Activated CD4-positive, alpha-beta T cell treated with anti-CD3 and anti-CD28 coated beads for 36 hours (primary cell): ENCODE data around the gene C14orf180. TPM values are rescaled to one million over a fixed set of nuclear protein-coding genes. Genes with fewer than 3 reads are reported as not detected.

ENCODE experiments used
- ATAC-seq: fragments of 200-7000 bp; cut with Tn5 transposase; one replicate; pipeline ENCODE4 v1.10.0; 2021; ENCODE audit warnings: mild to moderate bottlenecking, moderate library complexity
- CTCF ChIA-PET: fragments of 350-600 bp; sonication (Branson Sonifier 250); formaldehyde crosslinking; loops from one replicate; lab custom pipeline; 2021; ENCODE audit warnings: antibody characterized with exemption; lab: Charles Lee
- POLR2A ChIA-PET: fragments of 350-600 bp; sonication (Branson Sonifier 250); formaldehyde crosslinking; loops from one replicate; lab custom pipeline; 2021; ENCODE audit warnings: antibody characterized with exemption, inconsistent platforms; lab: Charles Lee
- DNase-seq: peaks from one replicate; pipeline ENCODE4 v3.0.0-alpha.2; 2020
- H3K27ac Mint-ChIP-seq: one replicate; pipeline ENCODE4 v1.8.0; 2021; ENCODE audit warnings: mixed read lengths
- H3K27me3 Mint-ChIP-seq: one replicate; pipeline ENCODE4 v1.8.0; 2021; ENCODE audit warnings: mixed read lengths
- H3K36me3 Mint-ChIP-seq: one replicate; pipeline ENCODE4 v1.8.0; 2021; ENCODE audit warnings: low read depth, mixed read lengths
- H3K4me1 Mint-ChIP-seq: one replicate; pipeline ENCODE4 v1.8.0; 2021; ENCODE audit warnings: mixed read lengths
- H3K4me3 Mint-ChIP-seq: one replicate; pipeline ENCODE4 v1.8.0; 2021; ENCODE audit warnings: mild to moderate bottlenecking, moderate library complexity, mixed read lengths
- H3K9me3 Mint-ChIP-seq: one replicate; pipeline ENCODE4 v1.8.0; 2021; ENCODE audit warnings: low read depth, mixed read lengths
- intact Hi-C, 2 experiments: fragments of 100-400 bp; cut with DNase I in 1 of 2; cut with micrococcal nuclease in 1 of 2; formaldehyde crosslinking; loops; one replicate each; pipeline versions ENCODE4 v1.14.2 to v1.15.1; 2022 to 2024; cut with DNase I, micrococcal nuclease
- total RNA-seq, 2 experiments: library from RNA; stranded (reverse); gene quantifications; one replicate each; pipeline ENCODE4 v1.2.3, GENCODE V29; 2021

The C14orf180 gene
- total RNA-seq, 2 experiments from 2014 or later: not detected

- Mint-ChIP-seq H3K27me3 (peaks cover 8% of the 10 kb centered on the region), H3K36me3 (no peaks in the 10 kb centered on the region), H3K4me3 (no peak overlapping the region), H3K9me3 (no peaks in the 10 kb centered on the region), H3K27ac (no peak overlapping the region), H3K4me1 (peaks cover 5% of the 10 kb centered on the region)
- ATAC-seq: no peak
- ChIA-PET POLR2A (no interaction called here), CTCF (interaction anchor here (0.6 kb wide), 1 partner anchor 52 kb away, joined by 3 read pairs; no protein-coding TSS in a partner anchor)
- no peak for DNase-seq
- intact Hi-C loops: no loop called here
These were observed 59.4 kb downstream of the C14orf180 start for GRCh38 chr14:104638927-104639450.

GRCh38 chr14:104639471-104639870 lies 59.9 kb downstream of the C14orf180 start:
- Mint-ChIP-seq H3K27me3 (peaks cover 8% of the 10 kb centered on the region), H3K4me1 (peaks cover 5% of the 10 kb centered on the region), H3K4me3 (no peak overlapping the region), H3K36me3 (no peaks in the 10 kb centered on the region), H3K27ac (no peak overlapping the region), H3K9me3 (no peaks in the 10 kb centered on the region)
- ATAC-seq (no peak), DNase-seq (no peak)
- CTCF ChIA-PET: no interaction called here
- POLR2A ChIA-PET: no interaction called here
- intact Hi-C loops: no loop called here

Other genes with a start within 250 kb of the C14orf180 start
- gene TMEM179, start 25.0 kb downstream of the C14orf180 start, total RNA-seq: under 1 TPM in 1 of 2 experiments, not detected in 1; 0.32 TPM
- 10 to 100 TPM; 60.8 to 66.0 TPM for gene INF2, start 109.9 kb downstream of the C14orf180 start, total RNA-seq
- 1 to 10 TPM; 2.2 to 3.2 TPM for gene ADSS1, start 144.5 kb downstream of the C14orf180 start, total RNA-seq
- 10 to 100 TPM; 47.1 to 97.1 TPM for gene SIVA1, start 173.4 kb downstream of the C14orf180 start, total RNA-seq
- gene AKT1, start 216.0 kb downstream of the C14orf180 start, total RNA-seq: 100 to 1,000 TPM; 110 to 126 TPM
- gene ZBTB42, start 221.3 kb downstream of the C14orf180 start, total RNA-seq: 1 to 10 TPM; 1.5 to 2.0 TPM